ENCODE data around the gene RHOB.

Gene RHOB

DNA sequence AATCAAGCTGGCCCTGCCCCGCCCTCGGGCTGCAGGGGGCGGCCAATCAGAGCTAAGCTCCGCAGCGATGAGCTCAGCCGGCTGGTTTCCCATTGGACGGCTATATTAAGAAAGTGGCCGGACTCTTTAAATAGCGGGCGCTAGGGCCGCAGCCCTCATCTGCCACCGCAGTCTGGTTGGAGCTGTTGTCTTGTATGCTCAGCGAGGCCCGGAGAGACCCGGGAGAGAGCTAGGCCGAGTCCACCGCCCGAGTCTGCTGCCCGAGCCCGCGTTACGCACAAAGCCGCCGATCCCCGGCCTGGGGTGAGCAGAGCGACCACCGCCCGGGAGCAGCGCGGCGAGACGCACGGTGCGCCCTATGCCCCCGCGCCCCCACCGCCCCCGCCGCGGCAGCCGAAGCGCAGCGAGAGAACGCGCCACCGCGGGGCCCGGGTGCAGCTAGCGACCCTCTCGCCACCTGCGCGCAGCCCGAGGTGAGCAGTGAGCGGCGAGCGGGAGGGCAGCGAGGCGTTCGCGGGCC is at the start of gene RHOB:
RHOB (plus strand) TSS at position 158 of the 520 bp plus-strand sequence. CDS start 392 bp downstream, outside the sequence.
- TF ChIP-seq, protein P1, sequence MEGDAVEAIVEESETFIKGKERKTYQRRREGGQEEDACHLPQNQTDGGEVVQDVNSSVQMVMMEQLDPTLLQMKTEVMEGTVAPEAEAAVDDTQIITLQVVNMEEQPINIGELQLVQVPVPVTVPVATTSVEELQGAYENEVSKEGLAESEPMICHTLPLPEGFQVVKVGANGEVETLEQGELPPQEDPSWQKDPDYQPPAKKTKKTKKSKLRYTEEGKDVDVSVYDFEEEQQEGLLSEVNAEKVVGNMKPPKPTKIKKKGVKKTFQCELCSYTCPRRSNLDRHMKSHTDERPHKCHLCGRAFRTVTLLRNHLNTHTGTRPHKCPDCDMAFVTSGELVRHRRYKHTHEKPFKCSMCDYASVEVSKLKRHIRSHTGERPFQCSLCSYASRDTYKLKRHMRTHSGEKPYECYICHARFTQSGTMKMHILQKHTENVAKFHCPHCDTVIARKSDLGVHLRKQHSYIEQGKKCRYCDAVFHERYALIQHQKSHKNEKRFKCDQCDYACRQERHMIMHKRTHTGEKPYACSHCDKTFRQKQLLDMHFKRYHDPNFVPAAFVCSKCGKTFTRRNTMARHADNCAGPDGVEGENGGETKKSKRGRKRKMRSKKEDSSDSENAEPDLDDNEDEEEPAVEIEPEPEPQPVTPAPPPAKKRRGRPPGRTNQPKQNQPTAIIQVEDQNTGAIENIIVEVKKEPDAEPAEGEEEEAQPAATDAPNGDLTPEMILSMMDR (IDR thresholded peaks at IDR 0.05), result peak; percentile 67
- Histone ChIP-seq H3K27ac (peak within 1 kb of the TSS; percentile 89), H3K4me1 (ENCODE audit: control insufficient read depth in 1 of 2, insufficient read depth in 1 of 2, low read depth in 1 of 2, low read length in 1 of 2) (peaks cover 43 to 48% of the 10 kb centered on the region in 2 experiments), H3K4me3 (ENCODE audit: low read depth in 1 of 2, low read length in 1 of 2) (peak within 1 kb of the TSS; percentile 97 to 98), H3K27me3 (peaks cover 5% of the 10 kb centered on the region), H3K36me3 (peaks cover 22% of the 10 kb centered on the region), H3K9me3 (no peaks in the 10 kb centered on the region)

DNA sequence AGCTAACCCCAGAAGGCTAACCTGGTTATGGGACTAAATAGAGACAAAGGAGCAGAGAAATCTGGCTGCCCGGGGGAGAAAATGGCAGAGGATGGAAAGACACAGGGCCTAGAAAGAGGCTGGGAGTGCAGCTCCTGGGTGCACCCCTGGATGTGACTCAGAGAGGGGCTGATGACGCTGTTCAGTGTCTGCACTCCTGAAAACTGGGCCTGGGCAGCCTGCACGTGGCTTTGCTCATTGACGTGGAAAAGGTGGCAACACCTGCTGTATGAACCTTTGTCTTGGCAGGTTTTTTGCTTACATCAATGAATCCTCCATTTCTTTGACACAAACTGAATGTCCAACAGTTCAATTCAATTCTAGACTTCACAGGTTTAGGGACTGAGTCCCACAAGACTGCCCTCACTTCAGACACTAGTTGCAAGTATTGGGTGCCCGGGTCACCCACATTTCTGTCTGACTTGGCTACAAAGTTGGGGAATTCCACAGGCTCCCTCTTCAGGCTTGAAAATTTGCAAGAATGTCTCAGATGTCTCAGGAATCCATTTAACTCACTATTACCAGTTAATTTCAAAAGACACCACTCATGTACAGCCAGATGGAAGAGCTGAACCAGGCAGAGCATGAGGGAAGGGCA is 48.9 kb upstream of the RHOB start:
- Histone ChIP-seq H3K27ac (no peak overlapping the region), H3K36me3 (no peaks in the 10 kb centered on the region), H3K4me3 (ENCODE audit: low read depth in 1 of 2, low read length in 1 of 2) (no peak overlapping the region)

DNA sequence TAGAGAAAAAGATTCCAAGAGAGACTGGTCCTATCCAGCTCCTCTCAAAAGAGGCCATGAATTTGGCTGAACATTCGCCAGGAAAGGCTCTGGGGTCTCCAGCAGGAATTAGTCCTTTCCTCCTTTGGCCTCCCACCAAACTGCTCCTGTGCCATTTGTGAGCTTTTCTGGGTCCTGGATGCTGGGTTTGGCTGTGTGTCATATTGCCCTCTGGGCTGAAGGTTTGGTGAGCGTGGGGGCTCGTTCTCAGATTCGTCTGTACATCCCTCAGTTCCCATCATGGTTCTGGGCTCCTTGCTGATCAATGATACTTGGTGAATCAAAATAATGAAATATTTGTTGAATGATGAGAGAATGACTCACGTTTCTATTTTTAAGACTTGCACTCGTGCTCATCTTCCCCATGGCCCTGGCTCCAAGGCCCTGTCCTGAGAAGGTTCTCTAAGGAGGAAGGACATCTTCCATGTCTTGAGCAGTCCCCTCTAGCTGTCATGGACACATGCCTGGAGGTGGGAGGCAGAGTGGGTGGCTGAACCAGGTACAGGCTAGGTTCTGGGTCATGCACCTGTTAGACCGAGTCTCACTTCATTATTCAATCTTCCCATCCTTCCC is 47.8 kb upstream of the RHOB start:
- no peaks in the 10 kb centered on the region for H3K36me3 ChIP-seq
- H3K27me3 ChIP-seq, result peaks cover 3% of the 10 kb centered on the region
- H3K9me3 ChIP-seq, result no peaks in the 10 kb centered on the region
- no peak overlapping the region for H3K4me3 ChIP-seq (ENCODE audit: low read depth in 1 of 2, low read length in 1 of 2)
- H3K27ac ChIP-seq, result no peak overlapping the region
- H3K4me1 ChIP-seq (ENCODE audit: control insufficient read depth in 1 of 2, insufficient read depth in 1 of 2, low read depth in 1 of 2, low read length in 1 of 2), result no peaks in the 10 kb centered on the region
- TF ChIP-seq, protein P1 (IDR thresholded peaks at IDR 0.05), result no peak

More for the DNA sequence above, 48.9 kb upstream of the RHOB start:
- Histone ChIP-seq H3K27me3 (peaks cover 3% of the 10 kb centered on the region), H3K9me3 (no peaks in the 10 kb centered on the region), H3K4me1 (ENCODE audit: control insufficient read depth in 1 of 2, insufficient read depth in 1 of 2, low read depth in 1 of 2, low read length in 1 of 2) (no peaks in the 10 kb centered on the region)
- TF ChIP-seq, protein P1 (IDR thresholded peaks at IDR 0.05), result no peak

DNA sequence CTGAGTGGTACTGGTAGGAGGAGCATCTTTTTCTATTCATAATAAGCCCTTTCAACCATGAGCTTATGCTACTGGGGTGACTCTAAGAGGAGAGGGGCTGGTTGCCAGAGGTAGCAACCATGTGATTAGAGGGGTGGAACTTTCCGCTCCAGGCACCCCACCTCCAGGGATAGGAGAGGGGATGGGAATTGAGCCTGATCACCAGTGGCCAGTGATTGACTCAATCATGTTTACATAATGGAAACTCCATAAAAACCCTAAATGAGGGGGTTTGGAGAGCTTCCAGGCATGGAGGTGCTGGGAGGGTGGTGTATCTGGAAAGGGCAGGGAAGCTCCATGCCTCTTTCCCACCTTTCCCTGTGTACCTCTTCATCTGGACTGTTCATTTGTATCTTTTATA is 46.6 kb upstream of the RHOB start:
- TF ChIP-seq, protein P1 (IDR thresholded peaks at IDR 0.05), result no peak
- Histone ChIP-seq H3K27ac (no peak overlapping the region), H3K9me3 (no peaks in the 10 kb centered on the region), H3K27me3 (peaks cover 3% of the 10 kb centered on the region), H3K4me1 (ENCODE audit: control insufficient read depth in 1 of 2, insufficient read depth in 1 of 2, low read depth in 1 of 2, low read length in 1 of 2) (no peaks in the 10 kb centered on the region), H3K36me3 (no peaks in the 10 kb centered on the region), H3K4me3 (ENCODE audit: low read depth in 1 of 2, low read length in 1 of 2) (no peak overlapping the region)

DNA sequence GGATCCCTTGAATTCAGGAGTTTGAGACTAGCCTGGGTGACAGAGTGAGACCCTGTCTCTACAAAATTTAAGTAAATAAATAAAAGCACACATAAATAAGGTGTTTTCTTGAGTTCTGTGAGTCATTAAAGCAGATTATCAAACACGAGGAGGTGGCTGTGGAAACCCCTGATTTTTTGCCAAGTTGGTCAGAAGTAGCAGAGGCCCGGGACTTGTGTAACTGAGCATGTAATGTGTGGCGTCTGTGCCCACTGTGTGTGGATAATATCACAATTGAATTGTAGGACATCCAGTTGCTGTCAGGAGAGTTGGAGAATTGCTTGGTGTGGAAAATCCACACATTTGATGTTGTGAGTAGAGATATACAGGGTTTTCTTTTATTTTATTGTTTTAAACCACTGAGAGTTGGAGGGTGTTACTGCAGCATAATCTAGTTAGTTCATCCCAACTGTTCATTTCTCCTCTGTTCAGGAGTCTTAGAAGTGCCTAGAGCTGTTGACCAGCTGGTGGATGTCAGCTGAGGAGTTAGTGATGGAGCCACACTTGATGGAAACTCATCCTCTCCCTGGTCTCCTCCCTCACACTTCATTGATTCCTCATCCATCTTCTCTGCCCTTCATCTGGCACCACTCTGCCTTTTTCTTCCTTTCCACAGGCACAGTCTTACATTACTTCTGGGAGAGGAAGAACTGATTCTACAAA is 45.9 kb upstream of the RHOB start:
- Histone ChIP-seq H3K27me3 (peaks cover 3% of the 10 kb centered on the region), H3K9me3 (no peaks in the 10 kb centered on the region), H3K4me1 (ENCODE audit: control insufficient read depth in 1 of 2, insufficient read depth in 1 of 2, low read depth in 1 of 2, low read length in 1 of 2) (no peaks in the 10 kb centered on the region), H3K27ac (no peak overlapping the region), H3K4me3 (ENCODE audit: low read depth in 1 of 2, low read length in 1 of 2) (no peak overlapping the region), H3K36me3 (no peaks in the 10 kb centered on the region)
- TF ChIP-seq, protein P1 (IDR thresholded peaks at IDR 0.05), result no peak

Data from neutrophil (primary cell).